ENCODE results near the gene ROR2.

- TF ChIP-seq CTCF (IDR thresholded peaks at IDR 0.05) (no peak), POLR2A (IDR thresholded peaks at IDR 0.05) (no peak)
Observed at GRCh38 chr9:91843623-91844148, 106.3 kb downstream of the ROR2 start.

Measured in Peyer's patch (tissue), 4 donors.